SU-DHL-6 (cell line): ENCODE results near the gene LRTM2.

Source experiments
- EZH2phosphoT487 ChIP-seq: fragments of 200-600 bp; sonication (generic), shearing (Covaris generic); conservative IDR thresholded peaks from 2 replicates; pipeline ENCODE4 v1.6.1; 2018; ENCODE audit warnings: mild to moderate bottlenecking, antibody characterized with exemption, low read length, moderate library complexity, mixed read lengths
- TF ChIP-seq, protein P1 (sequence below): fragments of 200-600 bp; sonication (generic); IDR thresholded peaks from one replicate; pipeline ENCODE4 v1.5.1; 2017; ENCODE audit warnings: antibody characterized with exemption, mild to moderate bottlenecking, low read length, moderate library complexity; ENCODE audit not compliant: insufficient read depth, poor library complexity, severe bottlenecking

DNA sequence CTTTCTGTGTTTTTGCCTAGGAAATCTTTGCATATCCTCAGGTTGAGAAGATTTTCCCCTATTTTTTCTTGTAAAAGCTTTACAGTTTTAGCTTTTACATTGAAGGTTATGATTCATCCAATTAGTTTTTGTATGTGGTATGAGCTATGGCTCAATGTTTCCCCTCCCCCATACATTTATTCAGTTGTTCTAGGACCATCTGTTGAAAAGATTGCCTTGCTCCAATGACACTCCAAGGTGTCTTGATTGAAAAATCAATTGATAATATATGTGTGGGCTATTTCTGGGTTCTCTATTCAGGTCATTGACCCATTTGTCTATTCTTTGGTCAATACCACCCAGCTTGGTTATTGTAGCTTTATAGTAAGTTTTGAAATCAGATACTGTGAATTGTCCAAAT lies 42.6 kb downstream of the LRTM2 start:
- TF ChIP-seq, protein P1, sequence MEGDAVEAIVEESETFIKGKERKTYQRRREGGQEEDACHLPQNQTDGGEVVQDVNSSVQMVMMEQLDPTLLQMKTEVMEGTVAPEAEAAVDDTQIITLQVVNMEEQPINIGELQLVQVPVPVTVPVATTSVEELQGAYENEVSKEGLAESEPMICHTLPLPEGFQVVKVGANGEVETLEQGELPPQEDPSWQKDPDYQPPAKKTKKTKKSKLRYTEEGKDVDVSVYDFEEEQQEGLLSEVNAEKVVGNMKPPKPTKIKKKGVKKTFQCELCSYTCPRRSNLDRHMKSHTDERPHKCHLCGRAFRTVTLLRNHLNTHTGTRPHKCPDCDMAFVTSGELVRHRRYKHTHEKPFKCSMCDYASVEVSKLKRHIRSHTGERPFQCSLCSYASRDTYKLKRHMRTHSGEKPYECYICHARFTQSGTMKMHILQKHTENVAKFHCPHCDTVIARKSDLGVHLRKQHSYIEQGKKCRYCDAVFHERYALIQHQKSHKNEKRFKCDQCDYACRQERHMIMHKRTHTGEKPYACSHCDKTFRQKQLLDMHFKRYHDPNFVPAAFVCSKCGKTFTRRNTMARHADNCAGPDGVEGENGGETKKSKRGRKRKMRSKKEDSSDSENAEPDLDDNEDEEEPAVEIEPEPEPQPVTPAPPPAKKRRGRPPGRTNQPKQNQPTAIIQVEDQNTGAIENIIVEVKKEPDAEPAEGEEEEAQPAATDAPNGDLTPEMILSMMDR: no peak
- TF ChIP-seq EZH2phosphoT487: no peak
